K562 (cell line): ENCODE results near the gene GCNA. TPM values are rescaled to one million over a fixed set of nuclear protein-coding genes. Genes with fewer than 3 reads are reported as not detected.

ENCODE experiments used
- ARID1B ChIP-seq: fragments of 450-650 bp; IDR thresholded peaks from 2 replicates; pipeline ENCODE4 v1.6.1; 2016; ENCODE audit warnings: antibody characterized with exemption, mild to moderate bottlenecking, inconsistent platforms
- CREB3L1 ChIP-seq: fragments of 450-650 bp; IDR thresholded peaks from 2 replicates; pipeline ENCODE4 v1.6.1; 2014; ENCODE audit warnings: low read depth, mild to moderate bottlenecking, moderate library complexity, borderline replicate concordance
- GTF2A2 ChIP-seq: IDR thresholded peaks from 2 replicates; pipeline ENCODE4 v1.6.1; 2016; ENCODE audit warnings: mild to moderate bottlenecking, missing genetic modification characterization, missing compliant biosample characterization
- MAFG ChIP-seq: fragments of 450-650 bp; conservative IDR thresholded peaks from 2 replicates; pipeline ENCODE4 v1.6.1; 2016; ENCODE audit warnings: missing genetic modification characterization, missing compliant biosample characterization
- MTF1 ChIP-seq: fragments of 250-450 bp; sonication (Bioruptor Pico); IDR thresholded peaks from 2 replicates; pipeline ENCODE4 v1.9.0; 2021; ENCODE audit warnings: moderate library complexity, mild to moderate bottlenecking, inconsistent platforms, borderline replicate concordance
- POLR2A ChIP-seq: fragments of 450-650 bp; conservative IDR thresholded peaks from 2 replicates; pipeline ENCODE4 v1.6.1; 2016
- RERE ChIP-seq: sonication (generic); formaldehyde crosslinking; IDR thresholded peaks from 2 replicates; pipeline ENCODE4 v1.8.0; 2023; ENCODE audit warnings: missing genetic modification reagents, mild to moderate bottlenecking, borderline replicate concordance
- SRSF7 ChIP-seq: fragments of 200-400 bp; formaldehyde crosslinking; optimal IDR thresholded peaks from 2 replicates; pipeline ENCODE3; 2017; ENCODE audit warnings: mild to moderate bottlenecking, low read depth, low read length
- ZNF764 ChIP-seq: fragments of 250-450 bp; sonication (Bioruptor Pico); IDR thresholded peaks from 2 replicates; pipeline ENCODE4 v1.4.0; 2020; ENCODE audit warnings: low read depth, mild to moderate bottlenecking, moderate library complexity
- polyA plus RNA-seq, 8 experiments: library from polyadenylated mRNA; depleted of rRNA in 4 of 8; stranded (reverse) in 5 of 8; unstranded in 3 of 8; fragments of >200 nt; fragmentation: Nextera tagmentation in 2 of 8; fragmentation: Illumina TruSeq in 1 of 8; extraction: Ambion mirVana in 2 of 8; extraction: Trizol in 1 of 8; gene quantifications; 2 replicates each; pipeline versions ENCODE4 v1.2.1 to v1.2.3, GENCODE V29; 2011 to 2014; ENCODE audit warnings: inconsistent platforms in 1 of 8, missing spikeins in 1 of 8
- total RNA-seq, 7 experiments: library from RNA; depleted of rRNA in 6 of 7; stranded (reverse); fragments of >200 nt in 6 of 7; fragmentation: Illumina TruSeq in 2 of 7; extraction: Trizol in 2 of 7; gene quantifications; 2 replicates each; pipeline versions ENCODE4 v1.2.1 to v1.2.3, GENCODE V29; 2011 to 2021; ENCODE audit warnings: low replicate concordance in 1 of 7
- TF ChIP-seq, protein P1 (sequence below): fragments of 250-450 bp; sonication (Bioruptor Pico); IDR thresholded peaks from 2 replicates; pipeline ENCODE4 v1.9.0; 2021; ENCODE audit warnings: mild to moderate bottlenecking
- TF ChIP-seq, protein P2 (sequence below): fragments of 250-450 bp; sonication (Bioruptor Pico); IDR thresholded peaks from 2 replicates; pipeline ENCODE4 v1.4.0; 2020
- TF ChIP-seq, protein P3 (sequence below): sonication (generic); formaldehyde crosslinking; IDR thresholded peaks from 2 replicates; pipeline ENCODE4 v1.9.0; 2022; ENCODE audit warnings: mild to moderate bottlenecking, missing genetic modification reagents
- TF ChIP-seq, protein P4 (sequence below): fragments of 200-800 bp; sonication (Bioruptor generic); IDR thresholded peaks from 2 replicates; pipeline ENCODE4 v1.6.1; 2017; ENCODE audit warnings: missing genetic modification characterization, missing compliant biosample characterization
- TF ChIP-seq, protein P5 (sequence below): fragments of 200-400 bp; formaldehyde crosslinking; IDR thresholded peaks from 2 replicates; pipeline ENCODE4 v1.6.1; 2017; ENCODE audit warnings: mild to moderate bottlenecking, low read depth, low read length, moderate library complexity

The GCNA gene
- total and polyA plus RNA-seq, 9 of the 15 experiments (the other 6 are each of a cell fraction or from before 2014, with no cell fraction given): 0.27 to 1.5 (median 0.86) TPM

- TF ChIP-seq, protein P1, sequence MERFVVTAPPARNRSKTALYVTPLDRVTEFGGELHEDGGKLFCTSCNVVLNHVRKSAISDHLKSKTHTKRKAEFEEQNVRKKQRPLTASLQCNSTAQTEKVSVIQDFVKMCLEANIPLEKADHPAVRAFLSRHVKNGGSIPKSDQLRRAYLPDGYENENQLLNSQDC: no peak
- TF ChIP-seq ARID1B (no peak; the same call in 1 of the 2 replicates), ZNF764 (CRISPR knock-in tag) (no peak), POLR2A (peak; percentile 94), CREB3L1 (peak; percentile 86), RERE (CRISPR knock-in tag) (no peak), MAFG (no peak), GTF2A2 (tag) (0 out of 2 replicates have a peak, but pooled peaks have one; percentile 48), MTF1 (CRISPR knock-in tag) (no peak), SRSF7 (no peak)
- TF ChIP-seq, protein P2, sequence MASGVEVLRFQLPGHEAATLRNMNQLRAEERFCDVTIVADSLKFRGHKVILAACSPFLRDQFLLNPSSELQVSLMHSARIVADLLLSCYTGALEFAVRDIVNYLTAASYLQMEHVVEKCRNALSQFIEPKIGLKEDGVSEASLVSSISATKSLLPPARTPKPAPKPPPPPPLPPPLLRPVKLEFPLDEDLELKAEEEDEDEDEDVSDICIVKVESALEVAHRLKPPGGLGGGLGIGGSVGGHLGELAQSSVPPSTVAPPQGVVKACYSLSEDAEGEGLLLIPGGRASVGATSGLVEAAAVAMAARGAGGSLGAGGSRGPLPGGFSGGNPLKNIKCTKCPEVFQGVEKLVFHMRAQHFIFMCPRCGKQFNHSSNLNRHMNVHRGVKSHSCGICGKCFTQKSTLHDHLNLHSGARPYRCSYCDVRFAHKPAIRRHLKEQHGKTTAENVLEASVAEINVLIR (CRISPR knock-in tag): no peak
- TF ChIP-seq, protein P3, sequence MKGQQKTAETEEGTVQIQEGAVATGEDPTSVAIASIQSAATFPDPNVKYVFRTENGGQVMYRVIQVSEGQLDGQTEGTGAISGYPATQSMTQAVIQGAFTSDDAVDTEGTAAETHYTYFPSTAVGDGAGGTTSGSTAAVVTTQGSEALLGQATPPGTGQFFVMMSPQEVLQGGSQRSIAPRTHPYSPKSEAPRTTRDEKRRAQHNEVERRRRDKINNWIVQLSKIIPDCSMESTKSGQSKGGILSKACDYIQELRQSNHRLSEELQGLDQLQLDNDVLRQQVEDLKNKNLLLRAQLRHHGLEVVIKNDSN (CRISPR knock-in tag): no peak
- TF ChIP-seq, protein P4, sequence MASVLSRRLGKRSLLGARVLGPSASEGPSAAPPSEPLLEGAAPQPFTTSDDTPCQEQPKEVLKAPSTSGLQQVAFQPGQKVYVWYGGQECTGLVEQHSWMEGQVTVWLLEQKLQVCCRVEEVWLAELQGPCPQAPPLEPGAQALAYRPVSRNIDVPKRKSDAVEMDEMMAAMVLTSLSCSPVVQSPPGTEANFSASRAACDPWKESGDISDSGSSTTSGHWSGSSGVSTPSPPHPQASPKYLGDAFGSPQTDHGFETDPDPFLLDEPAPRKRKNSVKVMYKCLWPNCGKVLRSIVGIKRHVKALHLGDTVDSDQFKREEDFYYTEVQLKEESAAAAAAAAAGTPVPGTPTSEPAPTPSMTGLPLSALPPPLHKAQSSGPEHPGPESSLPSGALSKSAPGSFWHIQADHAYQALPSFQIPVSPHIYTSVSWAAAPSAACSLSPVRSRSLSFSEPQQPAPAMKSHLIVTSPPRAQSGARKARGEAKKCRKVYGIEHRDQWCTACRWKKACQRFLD (CRISPR knock-in tag): no peak; the same call in 1 of the 2 replicates
- TF ChIP-seq, protein P5, sequence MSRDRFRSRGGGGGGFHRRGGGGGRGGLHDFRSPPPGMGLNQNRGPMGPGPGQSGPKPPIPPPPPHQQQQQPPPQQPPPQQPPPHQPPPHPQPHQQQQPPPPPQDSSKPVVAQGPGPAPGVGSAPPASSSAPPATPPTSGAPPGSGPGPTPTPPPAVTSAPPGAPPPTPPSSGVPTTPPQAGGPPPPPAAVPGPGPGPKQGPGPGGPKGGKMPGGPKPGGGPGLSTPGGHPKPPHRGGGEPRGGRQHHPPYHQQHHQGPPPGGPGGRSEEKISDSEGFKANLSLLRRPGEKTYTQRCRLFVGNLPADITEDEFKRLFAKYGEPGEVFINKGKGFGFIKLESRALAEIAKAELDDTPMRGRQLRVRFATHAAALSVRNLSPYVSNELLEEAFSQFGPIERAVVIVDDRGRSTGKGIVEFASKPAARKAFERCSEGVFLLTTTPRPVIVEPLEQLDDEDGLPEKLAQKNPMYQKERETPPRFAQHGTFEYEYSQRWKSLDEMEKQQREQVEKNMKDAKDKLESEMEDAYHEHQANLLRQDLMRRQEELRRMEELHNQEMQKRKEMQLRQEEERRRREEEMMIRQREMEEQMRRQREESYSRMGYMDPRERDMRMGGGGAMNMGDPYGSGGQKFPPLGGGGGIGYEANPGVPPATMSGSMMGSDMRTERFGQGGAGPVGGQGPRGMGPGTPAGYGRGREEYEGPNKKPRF: no peak
Observed at GRCh38 chrX:71532753-71533425, 45.3 kb upstream of the GCNA start, which contains the start of gene OGT (continued).
